NAMALWA (cell line): ENCODE data around the gene IKZF1.

ENCODE experiments used
- DNase-seq: peaks from one replicate; pipeline ENCODE4 v3.0.0-alpha.2; 2015; ENCODE audit warnings: low spot score

Gene IKZF1

DNA sequence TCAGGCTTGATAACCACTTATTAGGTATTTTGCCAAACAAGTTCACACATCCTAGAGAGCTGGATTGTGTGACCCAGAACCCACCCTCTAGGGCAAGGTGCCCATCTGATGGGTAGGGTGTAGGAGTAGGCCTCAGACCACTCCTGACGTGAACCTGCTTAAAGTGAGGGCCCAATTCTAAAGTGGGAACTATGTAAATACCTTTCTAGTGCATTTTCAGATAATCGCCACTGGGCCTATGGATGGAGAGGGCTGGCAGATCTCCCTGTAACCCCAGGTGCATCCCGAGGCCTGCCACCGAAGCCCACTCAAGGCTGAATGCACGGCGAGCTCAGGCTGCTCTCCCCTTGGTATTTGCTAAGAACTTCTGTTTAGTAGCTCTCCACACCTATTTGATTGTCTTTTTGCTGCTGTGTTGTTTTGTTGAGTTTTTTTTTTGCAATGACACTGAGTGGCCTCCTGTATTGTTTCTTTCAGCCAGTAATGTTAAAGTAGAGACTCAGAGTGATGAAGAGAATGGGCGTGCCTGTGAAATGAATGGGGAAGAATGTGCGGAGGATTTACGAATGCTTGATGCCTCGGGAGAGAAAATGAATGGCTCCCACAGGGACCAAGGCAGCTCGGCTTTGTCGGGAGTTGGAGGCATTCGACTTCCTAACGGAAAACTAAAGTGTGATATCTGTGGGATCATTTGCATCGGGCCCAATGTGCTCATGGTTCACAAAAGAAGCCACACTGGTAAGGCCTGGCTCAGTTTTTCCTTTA, 71.7 kb downstream of the IKZF1 start:
- DNase-seq = no peak

DNA sequence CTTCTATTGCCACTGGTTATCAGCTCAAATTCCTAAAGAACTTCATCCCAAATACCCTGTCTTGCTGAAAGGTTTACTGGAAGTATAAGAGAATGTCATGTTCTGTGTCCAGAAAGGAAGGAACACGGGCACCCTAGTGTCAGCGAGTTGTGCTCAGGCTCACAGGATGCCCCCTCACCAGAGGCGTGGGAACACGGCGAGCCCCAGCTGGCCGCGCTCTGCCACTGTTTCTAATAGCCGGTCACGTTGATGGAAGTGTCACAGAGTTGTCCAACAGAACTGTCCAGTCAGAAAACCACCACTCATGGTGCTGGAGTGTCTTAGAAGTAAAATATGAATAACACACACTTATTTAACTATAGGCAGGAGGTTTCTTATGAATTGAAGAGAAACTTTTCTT, 72.8 kb downstream of the IKZF1 start:
- DNase-seq = no peak

- no peak for DNase-seq
Measured at GRCh38 chr7:50379082-50379481, 74.6 kb downstream of the IKZF1 start.

DNA sequence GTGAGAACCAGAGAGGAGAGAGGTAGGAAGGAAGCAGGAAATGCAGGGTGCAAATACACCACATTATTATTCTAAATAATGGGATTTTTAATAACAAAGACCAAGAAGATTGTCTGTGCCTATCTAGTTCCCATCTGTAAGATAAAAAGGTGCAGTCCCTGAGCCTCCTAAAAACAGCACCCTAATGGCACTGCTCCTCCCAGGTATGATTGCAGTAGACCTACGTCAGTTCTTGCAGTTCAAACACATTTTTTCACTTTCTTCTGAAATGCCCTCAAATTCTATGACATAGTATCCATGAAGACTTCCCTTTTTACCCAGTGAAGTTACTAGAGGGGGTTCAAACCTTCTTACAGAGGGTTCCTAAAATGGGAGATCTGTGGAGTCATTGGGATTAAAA, 75.0 kb downstream of the IKZF1 start:
- DNase-seq = no peak

DNA sequence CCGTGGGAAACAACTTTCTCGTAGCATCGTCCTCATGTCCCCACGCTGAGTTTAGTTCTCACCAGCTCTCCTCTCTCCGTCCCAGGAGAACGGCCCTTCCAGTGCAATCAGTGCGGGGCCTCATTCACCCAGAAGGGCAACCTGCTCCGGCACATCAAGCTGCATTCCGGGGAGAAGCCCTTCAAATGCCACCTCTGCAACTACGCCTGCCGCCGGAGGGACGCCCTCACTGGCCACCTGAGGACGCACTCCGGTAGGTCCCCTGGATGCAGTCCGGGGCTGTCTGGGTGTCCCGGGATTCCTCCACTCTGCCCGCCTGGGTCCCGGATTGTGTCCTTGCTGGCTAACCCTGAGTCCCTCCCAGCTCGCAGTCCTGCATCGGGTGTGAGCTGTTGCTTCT, 77.9 kb downstream of the IKZF1 start:
- no peak for DNase-seq

- DNase-seq = no peak
Measured at GRCh38 chr7:50387351-50387750, 82.8 kb downstream of the IKZF1 start.

GRCh38 chr7:50389961-50390360, 85.4 kb downstream of the IKZF1 start:
- DNase-seq = no peak

GRCh38 chr7:50391386-50391785, 86.9 kb downstream of the IKZF1 start:
- no peak for DNase-seq

GRCh38 chr7:50393076-50393475, 88.6 kb downstream of the IKZF1 start:
- DNase-seq = no peak

- peak; percentile 24 for DNase-seq
Measured at GRCh38 chr7:50393547-50394252, 89.2 kb downstream of the IKZF1 start.

- DNase-seq = no peak
Measured at GRCh38 chr7:50394315-50394714, 89.8 kb downstream of the IKZF1 start.

DNA sequence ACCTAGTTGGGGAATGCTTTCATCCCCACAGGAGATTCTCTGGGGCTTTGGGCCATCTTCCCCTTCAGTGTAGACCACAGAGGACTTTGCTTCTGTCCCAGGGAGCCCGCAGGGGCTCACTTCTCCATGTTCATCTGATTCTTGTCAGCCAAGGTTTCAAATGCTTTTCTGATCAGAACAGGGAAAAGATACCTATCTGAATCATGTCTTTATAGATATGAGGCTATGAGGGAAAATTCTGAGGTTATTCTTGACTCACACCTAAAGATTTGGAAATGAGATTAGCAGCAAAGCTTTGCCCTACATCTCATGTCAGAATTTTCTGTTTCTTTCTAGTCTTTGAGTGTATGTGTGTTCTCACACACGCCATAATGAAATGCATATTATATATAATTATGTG, 92.3 kb downstream of the IKZF1 start:
- no peak for DNase-seq

DNA sequence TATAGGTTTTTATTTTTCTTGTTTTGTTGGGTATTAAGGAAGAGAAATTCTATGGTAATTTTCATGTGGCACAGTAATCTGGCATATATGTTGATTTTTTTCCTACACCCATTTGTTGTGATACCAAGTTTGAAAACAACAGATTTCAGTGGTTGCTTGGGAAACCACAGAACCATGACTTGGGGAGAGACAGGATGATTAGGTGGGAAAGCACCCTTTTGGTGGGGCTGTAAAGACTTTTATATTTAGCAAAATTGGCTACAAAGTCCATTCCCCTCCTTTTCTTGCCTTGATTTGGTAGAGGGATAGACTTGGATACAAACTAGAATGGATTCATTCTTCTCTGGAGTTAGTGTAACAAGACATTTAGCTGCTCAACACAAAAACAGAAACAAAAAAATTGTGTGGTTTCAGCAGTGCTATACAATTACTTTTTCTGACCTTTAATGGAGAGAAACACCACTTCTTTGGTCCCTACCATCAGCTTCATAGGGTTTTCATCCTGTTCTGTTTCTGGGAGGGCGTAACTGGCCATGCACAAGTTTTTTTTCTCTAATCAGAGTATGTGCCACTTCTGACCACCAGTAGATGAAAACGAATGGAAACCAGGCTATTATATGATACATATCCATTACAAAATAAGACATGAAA, 92.9 kb downstream of the IKZF1 start:
- no peak for DNase-seq

DNA sequence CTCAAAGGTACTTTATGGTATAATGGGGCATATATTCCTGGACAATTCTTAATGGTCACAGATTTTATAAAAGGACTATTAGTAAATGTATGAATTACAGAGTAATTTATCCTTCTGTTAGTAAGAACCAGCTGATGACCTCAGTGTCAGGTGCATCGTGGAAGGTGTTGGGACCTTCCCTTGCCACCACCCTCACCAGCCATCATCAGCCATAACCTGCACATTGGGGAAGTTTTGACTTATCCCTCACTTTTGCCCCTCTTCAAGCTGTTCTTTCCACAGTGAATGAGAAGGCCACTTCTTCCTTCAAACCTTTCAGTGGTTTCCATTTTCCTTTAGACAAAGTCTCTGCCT, 93.4 kb downstream of the IKZF1 start:
- no peak for DNase-seq

GRCh38 chr7:50399206-50399605, 94.7 kb downstream of the IKZF1 start:
- DNase-seq = no peak

GRCh38 chr7:50399635-50400034, 95.1 kb downstream of the IKZF1 start:
- no peak for DNase-seq

- DNase-seq = no peak
Measured at GRCh38 chr7:50400114-50400513, 95.6 kb downstream of the IKZF1 start.

GRCh38 chr7:50404392-50404791, 99.9 kb downstream of the IKZF1 start:
- no peak for DNase-seq

DNA sequence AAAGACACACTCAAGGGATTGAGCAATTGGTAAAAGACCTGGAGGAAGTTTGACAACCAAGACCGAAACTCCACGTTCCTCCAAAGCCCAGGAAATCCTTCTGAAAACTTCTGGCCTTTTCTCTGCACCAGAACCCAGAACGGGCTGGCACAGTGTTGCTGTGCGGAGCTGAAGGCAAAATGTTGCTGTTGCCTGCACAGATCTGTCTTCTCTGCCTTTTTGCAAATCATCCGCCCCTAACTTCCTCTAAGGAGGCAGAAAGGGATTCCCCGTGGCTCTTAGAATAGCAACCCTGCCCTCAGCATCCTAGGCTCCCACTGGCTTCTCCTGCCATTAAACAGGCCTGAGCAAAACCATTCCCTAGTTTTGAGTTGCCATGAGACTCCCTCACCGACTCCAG, 100.7 kb downstream of the IKZF1 start:
- DNase-seq = no peak

DNA sequence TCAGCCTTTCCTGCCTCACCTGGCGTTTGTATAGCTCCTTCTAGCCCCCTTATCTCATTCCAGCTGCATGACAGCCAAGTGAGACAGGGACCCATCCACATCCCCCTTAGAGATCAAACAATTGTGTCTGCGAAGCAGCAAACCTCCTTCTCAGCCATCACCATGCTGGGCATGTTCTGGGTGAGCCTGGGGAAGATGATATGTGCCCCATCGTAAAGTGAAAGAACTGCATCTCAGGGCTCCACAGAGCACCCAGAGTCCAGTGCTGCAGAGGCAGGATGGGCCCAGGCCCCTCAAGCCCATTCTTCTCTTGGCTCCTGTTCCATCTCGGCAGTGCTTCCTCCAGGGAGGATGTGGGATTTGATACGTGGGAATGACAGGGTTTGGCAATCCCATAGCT, 102.4 kb downstream of the IKZF1 start:
- no peak for DNase-seq

DNA sequence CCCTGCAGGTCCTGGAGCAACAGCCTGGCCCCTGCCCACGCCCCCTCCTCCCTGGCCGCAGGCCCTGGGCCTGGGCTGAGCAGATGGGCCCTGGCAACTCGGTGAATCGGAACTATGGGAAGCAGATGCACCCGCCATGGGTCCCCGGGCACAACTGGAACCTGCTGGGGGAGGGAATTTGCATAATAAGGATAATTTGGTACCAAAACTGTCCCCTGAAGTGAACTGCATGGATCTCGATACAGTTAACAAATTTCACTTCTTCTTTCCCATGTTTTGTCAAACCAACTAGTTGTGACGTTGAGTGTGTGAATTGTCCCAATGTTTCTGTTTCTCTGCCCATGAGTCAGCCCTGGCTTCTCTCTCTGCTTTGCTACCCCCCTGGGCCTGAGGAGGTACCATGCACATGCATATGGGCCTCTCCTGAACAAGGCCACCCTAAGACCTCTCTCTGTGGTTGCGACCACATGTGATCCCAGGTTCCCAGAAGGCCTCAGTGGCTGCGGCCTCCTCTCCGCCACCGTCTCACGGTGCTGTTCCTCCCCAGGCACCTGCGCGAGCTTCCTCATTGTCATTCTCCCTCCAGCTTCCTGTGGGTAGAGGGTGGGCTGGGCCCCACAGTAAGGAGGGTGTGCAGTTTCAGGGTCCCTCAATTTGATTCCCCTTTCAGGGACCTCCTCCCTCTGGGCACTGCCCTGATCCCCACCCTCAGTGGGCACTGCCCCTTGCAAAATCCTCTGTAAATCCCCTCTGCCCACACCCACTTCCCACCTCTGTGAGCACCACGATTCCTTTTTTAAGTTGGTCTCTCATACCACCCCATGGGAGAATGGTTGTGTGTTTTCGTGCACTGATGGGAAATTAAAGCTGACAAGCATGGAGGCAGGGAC, 105.6 kb downstream of the IKZF1 start:
- DNase-seq = peak; percentile 68

GRCh38 chr7:50411332-50411731, 106.8 kb downstream of the IKZF1 start:
- DNase-seq = no peak
